ENCODE results near the gene MUC6. TPM values are rescaled to one million over a fixed set of nuclear protein-coding genes. Genes with fewer than 3 reads are reported as not detected.

MUC6 gene
- total RNA-seq, 1 donor from 2014 or later: not detected

DNA sequence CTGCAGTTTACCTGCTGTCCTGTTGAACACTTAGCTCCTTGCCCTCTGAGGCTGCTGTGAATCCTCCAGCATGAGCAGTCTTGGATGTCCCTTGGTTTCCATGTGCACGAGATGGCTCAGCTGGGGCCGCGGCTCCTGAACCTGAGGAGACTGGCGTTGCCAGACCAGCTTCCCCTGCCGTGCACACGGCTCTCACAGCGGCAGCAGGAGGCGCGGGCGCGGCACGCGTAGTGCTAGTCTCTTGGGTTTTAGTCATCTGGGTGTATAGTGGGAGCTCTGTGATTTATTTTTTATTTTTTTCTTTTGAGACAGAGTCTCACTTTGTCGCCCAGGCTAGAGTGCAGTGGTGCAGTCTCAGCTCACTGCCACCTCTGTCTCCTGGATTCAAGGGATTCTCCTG lies 54.8 kb downstream of the MUC6 start:
- Mint-ChIP-seq H3K4me1 (no peaks in the 10 kb centered on the region), H3K27ac (ENCODE audit: unreplicated experiment) (no peak overlapping the region), H3K9me3 (no peaks in the 10 kb centered on the region), H3K4me3 (no peak overlapping the region), H3K27me3 (ENCODE audit: low read depth) (no peaks in the 10 kb centered on the region), H3K36me3 (ENCODE audit: low read depth) (peaks cover 8% of the 10 kb centered on the region)
- DNase-seq (ENCODE audit: low read depth, low spot score): no peak
- TF ChIP-seq, protein P1, sequence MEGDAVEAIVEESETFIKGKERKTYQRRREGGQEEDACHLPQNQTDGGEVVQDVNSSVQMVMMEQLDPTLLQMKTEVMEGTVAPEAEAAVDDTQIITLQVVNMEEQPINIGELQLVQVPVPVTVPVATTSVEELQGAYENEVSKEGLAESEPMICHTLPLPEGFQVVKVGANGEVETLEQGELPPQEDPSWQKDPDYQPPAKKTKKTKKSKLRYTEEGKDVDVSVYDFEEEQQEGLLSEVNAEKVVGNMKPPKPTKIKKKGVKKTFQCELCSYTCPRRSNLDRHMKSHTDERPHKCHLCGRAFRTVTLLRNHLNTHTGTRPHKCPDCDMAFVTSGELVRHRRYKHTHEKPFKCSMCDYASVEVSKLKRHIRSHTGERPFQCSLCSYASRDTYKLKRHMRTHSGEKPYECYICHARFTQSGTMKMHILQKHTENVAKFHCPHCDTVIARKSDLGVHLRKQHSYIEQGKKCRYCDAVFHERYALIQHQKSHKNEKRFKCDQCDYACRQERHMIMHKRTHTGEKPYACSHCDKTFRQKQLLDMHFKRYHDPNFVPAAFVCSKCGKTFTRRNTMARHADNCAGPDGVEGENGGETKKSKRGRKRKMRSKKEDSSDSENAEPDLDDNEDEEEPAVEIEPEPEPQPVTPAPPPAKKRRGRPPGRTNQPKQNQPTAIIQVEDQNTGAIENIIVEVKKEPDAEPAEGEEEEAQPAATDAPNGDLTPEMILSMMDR (conservative IDR thresholded peaks at IDR 0.05): no peak

DNA sequence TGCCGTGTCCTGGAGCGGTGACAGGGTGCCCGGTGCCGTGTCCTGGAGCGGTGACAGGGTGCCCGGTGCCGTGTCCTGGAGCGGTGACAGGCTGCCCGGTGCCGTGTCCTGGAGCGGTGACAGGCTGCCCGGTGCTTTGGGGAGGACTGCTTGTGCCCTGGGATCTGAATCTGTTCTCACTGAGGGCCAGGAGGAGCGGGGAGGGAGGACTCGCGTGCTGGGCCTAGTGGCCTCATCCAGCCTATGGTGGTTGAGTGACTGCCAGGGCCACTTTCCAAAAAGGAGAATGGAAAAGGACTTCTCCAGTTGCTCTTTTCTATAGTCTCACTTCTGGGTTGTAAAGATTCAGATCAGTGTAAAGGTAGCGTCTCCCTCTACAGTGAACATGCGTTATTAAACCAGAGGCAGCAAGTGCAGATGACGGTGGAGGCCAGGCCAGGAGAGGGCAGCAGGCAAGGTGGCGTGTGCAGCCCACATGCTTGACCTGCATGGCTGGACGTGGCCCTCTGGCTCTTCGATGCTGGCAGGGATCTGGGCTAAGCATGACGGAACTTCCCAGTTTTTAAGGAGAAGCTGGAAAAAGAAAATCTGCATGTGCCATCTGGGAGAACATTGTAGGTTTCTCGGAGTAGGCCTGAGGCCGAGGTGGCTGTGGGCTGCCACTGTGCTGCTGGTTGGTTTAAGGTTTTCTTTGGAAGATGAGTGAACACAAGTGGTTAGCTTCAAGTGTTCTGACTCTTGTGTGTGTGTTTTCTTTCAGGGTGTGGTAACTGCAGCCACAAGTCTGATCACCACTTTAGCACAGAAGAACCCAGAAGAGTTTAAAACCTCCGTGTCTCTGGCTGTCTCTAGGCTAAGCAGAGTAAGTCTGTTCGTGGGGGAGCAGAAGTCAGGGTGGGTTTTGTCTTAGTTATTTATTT lies 55.8 kb downstream of the MUC6 start:
- no peak for DNase-seq (ENCODE audit: low read depth, low spot score)
- Mint-ChIP-seq H3K27ac (ENCODE audit: unreplicated experiment) (peak overlapping the region; percentile 75), H3K36me3 (ENCODE audit: low read depth) (peaks cover 8% of the 10 kb centered on the region), H3K4me1 (peaks cover 4% of the 10 kb centered on the region), H3K9me3 (no peaks in the 10 kb centered on the region), H3K27me3 (ENCODE audit: low read depth) (no peaks in the 10 kb centered on the region), H3K4me3 (no peak overlapping the region)
- TF ChIP-seq, protein P1 (conservative IDR thresholded peaks at IDR 0.05): no peak

DNA sequence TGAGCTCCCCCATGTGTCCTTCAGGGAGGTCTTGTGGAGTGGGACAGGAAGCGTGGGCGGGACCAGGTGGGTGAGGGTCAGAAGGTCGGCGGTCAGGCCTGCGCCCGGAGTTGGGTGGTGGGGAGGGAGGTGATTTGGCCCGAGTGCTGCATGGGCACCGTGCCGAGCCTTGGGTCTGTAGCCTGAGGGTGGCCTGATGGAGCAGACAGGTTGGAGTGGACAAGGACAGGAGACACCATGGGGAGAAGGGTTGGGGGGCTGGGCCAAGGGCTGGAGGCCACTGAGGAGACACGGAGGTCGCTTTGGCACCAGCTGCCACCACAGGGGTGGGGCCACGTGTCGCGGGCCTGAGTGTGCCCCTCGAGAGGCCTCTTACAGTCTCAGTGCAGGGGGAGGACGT lies 57.7 kb downstream of the MUC6 start:
- no peak overlapping the region for H3K27ac Mint-ChIP-seq (ENCODE audit: unreplicated experiment)

DNA sequence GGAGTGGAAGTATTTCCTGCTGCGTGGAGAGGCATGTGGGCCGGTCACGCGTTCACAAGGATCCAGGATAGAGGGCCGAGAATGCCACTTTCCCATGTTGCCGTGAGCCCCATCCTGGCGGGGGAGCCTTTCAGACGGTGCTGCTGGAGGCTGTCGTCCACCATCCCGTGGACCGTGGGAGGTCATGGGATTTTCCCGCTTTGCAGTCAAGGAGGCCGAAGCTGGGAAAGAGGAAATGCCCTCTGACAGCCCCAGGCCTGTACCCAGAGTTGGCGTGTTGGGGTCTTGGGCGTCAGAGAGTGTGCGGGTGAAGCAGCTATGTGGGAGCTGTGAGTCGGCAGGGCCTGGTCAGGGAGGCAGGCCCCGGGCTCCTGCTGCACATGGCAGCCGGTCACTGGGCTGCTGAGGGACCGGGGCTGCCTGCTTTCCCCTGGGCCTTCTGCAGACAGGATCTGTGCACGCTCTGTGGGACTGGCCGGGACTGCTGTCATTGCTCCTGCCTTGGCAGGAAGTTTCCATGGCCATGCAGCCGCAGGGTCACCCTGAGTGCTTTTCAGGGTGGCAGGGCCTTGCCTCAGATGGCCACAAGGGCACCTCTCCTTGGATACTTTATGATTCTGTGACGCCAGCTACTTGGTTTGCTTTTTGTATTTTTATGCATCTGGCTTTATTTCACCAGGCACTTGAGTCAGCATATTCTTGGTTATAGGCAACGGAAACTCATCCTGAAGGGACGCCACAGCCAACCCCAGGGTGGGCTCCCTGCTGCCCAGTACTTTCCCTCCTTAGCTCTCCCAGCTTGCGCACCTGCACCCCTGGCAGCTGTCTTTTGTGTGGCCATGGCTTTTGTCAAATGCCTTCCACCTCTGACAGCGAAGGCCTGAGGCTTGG lies 58.4 kb downstream of the MUC6 start:
- TF ChIP-seq, protein P1 (conservative IDR thresholded peaks at IDR 0.05): no peak
- Mint-ChIP-seq H3K36me3 (ENCODE audit: low read depth) (peaks cover 9% of the 10 kb centered on the region), H3K27ac (ENCODE audit: unreplicated experiment) (peak overlapping the region; percentile 43), H3K4me1 (peaks cover 5% of the 10 kb centered on the region), H3K4me3 (no peak overlapping the region), H3K9me3 (no peaks in the 10 kb centered on the region), H3K27me3 (ENCODE audit: low read depth) (no peaks in the 10 kb centered on the region)
- DNase-seq (ENCODE audit: low read depth, low spot score): no peak

More for the DNA sequence above, 57.7 kb downstream of the MUC6 start:
- TF ChIP-seq, protein P1 (conservative IDR thresholded peaks at IDR 0.05): no peak
- H3K9me3 Mint-ChIP-seq: no peaks in the 10 kb centered on the region
- H3K36me3 Mint-ChIP-seq (ENCODE audit: low read depth): peaks cover 6% of the 10 kb centered on the region
- H3K27me3 Mint-ChIP-seq (ENCODE audit: low read depth): no peaks in the 10 kb centered on the region
- no peak overlapping the region for H3K4me3 Mint-ChIP-seq
- peaks cover 5% of the 10 kb centered on the region for H3K4me1 Mint-ChIP-seq
- DNase-seq (ENCODE audit: low read depth, low spot score): no peak

DNA sequence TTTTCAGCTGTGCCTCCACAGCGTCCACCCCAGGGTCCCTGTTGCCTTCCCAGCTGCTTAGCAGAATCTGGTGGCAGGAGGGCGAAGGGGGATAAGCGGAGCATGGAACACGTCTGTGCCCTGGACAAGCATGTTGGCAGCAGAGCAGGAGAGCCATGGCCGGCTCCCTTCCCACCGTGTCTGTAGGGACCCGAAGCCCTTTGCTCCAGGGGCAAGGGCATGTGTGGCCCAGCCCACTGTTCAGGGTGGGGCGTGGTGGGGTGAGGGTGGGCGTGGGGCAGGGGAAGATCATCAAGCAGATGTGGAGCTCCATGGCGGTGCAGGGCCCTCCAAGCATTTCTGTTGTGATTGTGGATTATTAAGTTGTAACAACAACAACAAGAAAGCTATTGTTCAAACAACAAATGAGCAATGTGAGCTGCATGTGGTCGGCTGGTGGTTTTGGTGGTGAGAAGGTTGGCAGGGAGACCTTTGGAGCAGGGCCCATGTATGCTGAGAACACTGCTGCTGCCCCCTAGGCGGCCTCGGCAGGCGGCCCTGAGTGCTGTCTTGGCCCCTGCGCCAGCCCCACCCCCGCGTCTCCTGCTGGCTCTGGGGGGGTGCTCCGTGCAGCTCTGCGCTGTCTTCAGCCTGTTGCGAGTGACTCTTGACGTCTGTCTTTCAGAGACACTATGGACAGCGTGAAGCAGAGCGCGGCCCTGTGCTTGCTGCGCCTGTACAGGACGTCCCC lies 59.9 kb downstream of the MUC6 start:
- DNase-seq (ENCODE audit: low read depth, low spot score): no peak
- Mint-ChIP-seq H3K27ac (ENCODE audit: unreplicated experiment) (no peak overlapping the region), H3K4me1 (peaks cover 5% of the 10 kb centered on the region), H3K4me3 (no peak overlapping the region), H3K9me3 (no peaks in the 10 kb centered on the region), H3K27me3 (ENCODE audit: low read depth) (no peaks in the 10 kb centered on the region), H3K36me3 (ENCODE audit: low read depth) (peaks cover 9% of the 10 kb centered on the region)
- TF ChIP-seq, protein P1 (conservative IDR thresholded peaks at IDR 0.05): no peak

Data from neural crest cell (in vitro differentiated cells).